Kidney epithelial cell (primary cell): ENCODE measurements around the gene CEP43. TPM values are rescaled to one million over a fixed set of nuclear protein-coding genes. Genes with fewer than 3 reads are reported as not detected.

Experiments
- DNase-seq: peaks from one replicate; pipeline ENCODE4 v3.0.0-alpha.2; 2010; ENCODE audit warnings: low read depth
- H3K27me3 ChIP-seq: 2 replicates; pipeline ENCODE4 v1.6.0; 2011; ENCODE audit warnings: low read length; ENCODE audit not compliant: control insufficient read depth, insufficient read depth
- H3K36me3 ChIP-seq: 2 replicates; pipeline ENCODE4 v1.5.1; 2011; ENCODE audit warnings: low read length; ENCODE audit not compliant: control insufficient read depth, insufficient read depth
- H3K4me3 ChIP-seq: 2 replicates; pipeline ENCODE4 v1.5.1; 2011; ENCODE audit warnings: low read depth, mild to moderate bottlenecking, control low read depth, low read length
- CTCF ChIP-seq: IDR thresholded peaks from 2 replicates; pipeline ENCODE4 v1.5.1; 2011; ENCODE audit warnings: mild to moderate bottlenecking, moderate library complexity, low read length, control low read depth, inconsistent platforms; ENCODE audit not compliant: insufficient read depth, poor library complexity, severe bottlenecking
- total RNA-seq: library from RNA; depleted of rRNA; stranded (reverse); fragments of >200 nt; gene quantifications from 2 replicates; pipeline ENCODE4 v1.2.3, GENCODE V29; 2015

CEP43 gene
- total RNA-seq, 1 donor from 2014 or later = 13.8 TPM

DNA sequence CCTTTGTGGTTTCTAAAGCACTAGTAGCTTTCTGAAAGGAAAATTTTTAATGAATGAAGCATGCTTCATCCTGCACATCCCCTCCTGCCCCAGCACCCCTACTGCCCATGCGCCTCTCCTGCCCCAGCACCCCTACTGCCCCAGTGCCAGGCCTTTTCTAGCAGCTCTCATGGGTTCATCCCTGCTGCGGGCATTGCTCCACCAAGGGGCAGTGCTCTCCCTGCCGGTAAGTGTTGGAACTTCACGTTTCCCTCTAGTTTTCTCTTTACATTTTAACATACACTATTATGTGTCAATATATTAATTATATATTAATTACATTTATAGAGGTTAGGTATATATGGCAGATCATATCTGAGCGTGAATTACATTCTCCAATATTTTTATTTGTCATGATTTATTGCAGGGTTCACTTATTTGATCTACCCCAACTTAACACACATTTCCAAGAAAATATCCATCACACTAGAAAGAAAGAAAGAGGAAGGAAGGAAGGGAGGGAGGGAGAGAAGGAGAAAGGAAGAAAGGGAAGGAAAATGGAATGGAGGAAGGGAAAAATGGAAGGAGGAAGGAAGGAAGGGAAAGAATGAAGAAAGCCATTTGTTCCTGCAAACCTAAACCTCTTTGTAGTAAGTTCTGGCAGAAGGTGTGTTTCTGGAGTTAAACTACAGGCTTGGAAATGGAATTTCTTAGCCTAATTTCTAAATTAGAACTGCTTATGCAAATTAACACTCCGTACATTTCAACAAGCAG lies 46.8 kb downstream of the CEP43 start:
- H3K36me3 ChIP-seq = no peaks in the 10 kb centered on the region
- no peak for DNase-seq
- no peak overlapping the region for H3K4me3 ChIP-seq
- H3K27me3 ChIP-seq = no peaks in the 10 kb centered on the region
- TF ChIP-seq CTCF = no peak

- TF ChIP-seq CTCF = no peak
- H3K27me3 ChIP-seq = no peaks in the 10 kb centered on the region
- no peak for DNase-seq
- no peak overlapping the region for H3K4me3 ChIP-seq
- no peaks in the 10 kb centered on the region for H3K36me3 ChIP-seq
Measured at GRCh38 chr6:167046861-167047495, 47.8 kb downstream of the CEP43 start.

DNA sequence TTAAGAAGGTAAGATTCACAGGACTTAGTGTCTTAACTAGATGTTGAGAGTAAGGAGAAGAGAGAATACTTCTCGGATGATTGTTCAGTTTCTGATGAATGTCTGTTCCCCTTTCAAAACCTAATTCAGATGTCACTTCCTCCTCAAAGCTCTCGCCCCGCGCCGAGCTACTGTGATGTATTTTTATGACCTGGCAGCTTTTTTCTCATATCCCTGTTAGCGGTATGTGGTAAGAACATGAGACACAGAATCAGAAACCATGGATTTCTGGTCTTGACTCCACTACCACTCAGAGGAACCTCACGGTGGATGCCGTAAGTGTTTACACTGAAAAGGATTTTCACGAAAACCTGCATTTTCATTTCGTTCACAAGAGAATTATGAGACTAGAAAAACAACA lies 48.4 kb downstream of the CEP43 start:
- H3K4me3 ChIP-seq = no peak overlapping the region
- no peak for TF ChIP-seq CTCF
- no peak for DNase-seq

More for the DNA sequence above, 48.4 kb downstream of the CEP43 start:
- Histone ChIP-seq H3K36me3 (no peaks in the 10 kb centered on the region), H3K27me3 (no peaks in the 10 kb centered on the region)

Other genes with a start within 250 kb of the CEP43 start
- gene RNASET2, start 42.8 kb upstream of the CEP43 start, total RNA-seq = 113 and 139 TPM in 2 replicates
- 0.41 TPM in 1 of 2 replicates, not detected in the other for gene CCR6, start 123.7 kb downstream of the CEP43 start, total RNA-seq
- not detected in 2 replicates for gene GPR31, start 158.6 kb downstream of the CEP43 start, total RNA-seq